GM19193 (cell line): ENCODE measurements around the gene CHML.

Experiments
- POLR2A ChIP-seq: IDR thresholded peaks from 4 replicates; pipeline ENCODE4 v1.6.1; 2011; ENCODE audit not compliant: insufficient read depth, insufficient read length; ENCODE audit errors: extremely low read depth

Gene CHML

GRCh38 chr1:241652012-241652411, 11.8 kb upstream of the CHML start, which contains the start of gene WDR64:
WDR64 (plus strand) TSS chr1:241652281; CDS start chr1:241652485, 204 bp downstream.
- no peak for TF ChIP-seq POLR2A

GRCh38 chr1:241648159-241648558, 8.0 kb upstream of the CHML start:
- no peak for TF ChIP-seq POLR2A

- no peak for TF ChIP-seq POLR2A
Observed at GRCh38 chr1:241647658-241648057, 7.5 kb upstream of the CHML start.

GRCh38 chr1:241646201-241646600, 6.0 kb upstream of the CHML start:
- no peak for TF ChIP-seq POLR2A

GRCh38 chr1:241645199-241645598, 5.0 kb upstream of the CHML start:
- no peak for TF ChIP-seq POLR2A

- no peak for TF ChIP-seq POLR2A
Observed at GRCh38 chr1:241644259-241644658, 4.1 kb upstream of the CHML start.

- TF ChIP-seq POLR2A: no peak
Observed at GRCh38 chr1:241642593-241642944, 2.4 kb upstream of the CHML start.

- TF ChIP-seq POLR2A: no peak
Observed at GRCh38 chr1:241641773-241642592, 1.8 kb upstream of the CHML start.

- no peak for TF ChIP-seq POLR2A
Observed at GRCh38 chr1:241640867-241641622, 876 bp upstream of the CHML start.

- TF ChIP-seq POLR2A: no peak
Observed at GRCh38 chr1:241639623-241640148, 483 bp downstream of the CHML start.

- no peak for TF ChIP-seq POLR2A
Observed at GRCh38 chr1:241638909-241639622, 1.1 kb downstream of the CHML start.

GRCh38 chr1:241638099-241638682, 2.0 kb downstream of the CHML start:
- no peak for TF ChIP-seq POLR2A

- no peak for TF ChIP-seq POLR2A
Observed at GRCh38 chr1:241637604-241638003, 2.6 kb downstream of the CHML start.

GRCh38 chr1:241637046-241637590, 3.1 kb downstream of the CHML start:
- TF ChIP-seq POLR2A: no peak
